Adrenal gland (tissue), 12 donors: ENCODE measurements around the gene NBAS. TPM values are rescaled to one million over a fixed set of nuclear protein-coding genes. Genes with fewer than 3 reads are reported as not detected.

ENCODE experiments used
- DNase-seq, 7 donors: peaks; one replicate each; pipeline ENCODE4 v3.0.0-alpha.2; 2019 to 2020
- H3K27ac ChIP-seq, 5 donors: fragments of 200-600 bp; sonication (generic) in 4 of 5; 1 replicate in 3 of 5; 2 replicates in 2 of 5; pipeline versions ENCODE4 v1.5.1 to v1.8.0; 2016 to 2020; ENCODE audit warnings: mild to moderate bottlenecking in 1 of 5
- H3K27me3 ChIP-seq: fragments of 200-600 bp; 2 replicates; pipeline ENCODE4 v1.8.0; 2021
- H3K36me3 ChIP-seq, 2 donors: fragments of 200-600 bp; replicated peaks in 1 of 2; 1 replicate in 1 of 2; 2 replicates in 1 of 2; pipeline versions ENCODE4 v1.5.1 to v1.8.0; 2018 to 2022
- H3K4me1 ChIP-seq, 2 donors: fragments of 200-600 bp; replicated peaks in 1 of 2; 1 replicate in 1 of 2; 2 replicates in 1 of 2; pipeline versions ENCODE4 v1.5.1 to v1.8.0; 2018 to 2021
- H3K4me3 ChIP-seq, 4 donors: fragments of 200-600 bp; sonication (generic) in 3 of 4; one replicate each; pipeline ENCODE4 v1.5.1; 2016 to 2018
- H3K9me3 ChIP-seq, 3 donors: fragments of 200-600 bp; sonication (generic) in 1 of 3; replicated peaks in 1 of 3; 1 replicate in 2 of 3; 2 replicates in 1 of 3; pipeline versions ENCODE4 v1.5.1 to v1.8.0; 2016 to 2021
- POLR2A ChIP-seq, 2 donors: fragments of 450-650 bp; IDR thresholded peaks; one replicate each; pipeline ENCODE4 v1.6.1; 2017; ENCODE audit warnings: antibody characterized with exemption in 2 of 2, mild to moderate bottlenecking in 2 of 2, moderate library complexity in 1 of 2
- WGBS, 4 donors: extraction: QIAGEN DNeasy Blood & Tissue Kit in 2 of 4; methylation state at CpG; one replicate each; pipeline versions ENCODE4 v1.1.5 to v1.1.7; 2013 to 2017; 5-methylcytosine and 5-hydroxymethylcytosine counted together
- intact Hi-C, 2 donors: fragments of 100-400 bp; cut with DNase I; formaldehyde crosslinking; loops; one replicate each; pipeline versions ENCODE4 v1.14.1 to v1.15.0; 2022 to 2023
- polyA plus RNA-seq, 3 donors: library from polyadenylated mRNA; stranded (reverse); fragments of 200-250 nt in 2 of 3; fragments of 350-450 nt in 1 of 3; fragmentation: Illumina TruSeq in 1 of 3; extraction: RNeasy Lipid Tissue Mini Kit (QIAGEN cat#74804) in 1 of 3; gene quantifications; one replicate each; pipeline ENCODE4 v1.2.3, GENCODE V29; 2013 to 2014
- total RNA-seq, 9 donors: library from RNA; depleted of rRNA in 4 of 9; stranded (reverse); fragments of >200 nt in 4 of 9; fragments of 120-200 nt in 1 of 9; fragmentation: NEBNext Ultra II Directional in 1 of 9; extraction: Animal tissue kit (Norgen Biotek cat#: 25700) in 1 of 9; gene quantifications; one replicate each; pipeline versions ENCODE4 v1.1.0 to v1.2.4, GENCODE V29; 2013 to 2023
- TF ChIP-seq, protein P1 (sequence below), 6 experiments: fragments of 450-650 bp in 4 of 6; fragments of 200-600 bp in 2 of 6; sonication (generic) in 1 of 6; IDR thresholded peaks; 1 replicate in 5 of 6; 2 replicates in 1 of 6; pipeline versions ENCODE4 v1.5.1 to v1.8.0; 2016 to 2021; ENCODE audit warnings: antibody characterized with exemption in 6 of 6, mild to moderate bottlenecking in 2 of 6, moderate library complexity in 1 of 6
- donor health status: healthy with polysubstance abuse.
- donor health status: Bipolar disorder and iron deficiency.
- donor health status: DM: yes; HTN: yes; CAD: no.
- donor health status: DM: no; HTN: no; CAD: no.
- donor health status: DM: no; HTN: no; CAD: no.
- donor health status: DM: yes; HTN: yes; CAD: no.

Gene NBAS
- total and polyA plus RNA-seq, 12 donors = 22.0 to 62.4 (median 46.2) TPM

DNA sequence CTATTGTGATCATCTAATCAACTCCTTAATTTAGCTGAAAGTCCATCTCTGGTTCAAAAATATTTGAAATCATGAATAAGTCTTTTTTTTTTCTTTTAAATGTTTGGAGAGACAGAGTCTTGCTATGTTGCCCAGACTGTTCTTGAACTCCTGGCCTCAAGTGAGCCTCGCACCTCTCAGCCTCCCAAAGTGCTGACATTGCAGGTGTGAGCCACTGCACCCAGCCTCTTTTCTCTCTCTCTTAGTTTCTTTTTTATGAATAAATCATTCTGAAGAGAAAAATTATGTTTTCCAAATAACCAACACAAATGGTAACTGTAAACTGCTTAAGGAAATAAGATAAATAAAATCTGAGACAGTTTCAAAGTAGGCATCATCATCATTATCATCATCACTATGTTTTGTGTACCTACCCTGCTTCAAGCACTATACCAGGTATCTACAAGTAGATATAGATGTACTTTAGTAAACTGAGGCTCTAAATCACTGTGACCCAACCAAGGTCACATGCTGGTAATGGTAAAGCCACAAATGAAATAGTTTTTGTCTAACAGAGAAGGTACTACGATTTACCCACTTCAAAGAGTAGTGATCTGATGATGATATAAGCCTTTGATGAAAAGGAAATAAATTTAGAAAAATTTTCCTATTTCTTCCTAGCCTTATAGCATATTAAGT lies 5.0 kb upstream of the NBAS start:
- Histone ChIP-seq H3K4me3 (no peak overlapping the region), H3K9me3 (no peaks in the 10 kb centered on the region), H3K36me3 (no peaks in the 10 kb centered on the region), H3K4me1 (peaks cover 0 to 7% of the 10 kb centered on the region in 2 donors), H3K27me3 (no peaks in the 10 kb centered on the region), H3K27ac (no peak overlapping the region)
- no peak for DNase-seq
- TF ChIP-seq, protein P1, sequence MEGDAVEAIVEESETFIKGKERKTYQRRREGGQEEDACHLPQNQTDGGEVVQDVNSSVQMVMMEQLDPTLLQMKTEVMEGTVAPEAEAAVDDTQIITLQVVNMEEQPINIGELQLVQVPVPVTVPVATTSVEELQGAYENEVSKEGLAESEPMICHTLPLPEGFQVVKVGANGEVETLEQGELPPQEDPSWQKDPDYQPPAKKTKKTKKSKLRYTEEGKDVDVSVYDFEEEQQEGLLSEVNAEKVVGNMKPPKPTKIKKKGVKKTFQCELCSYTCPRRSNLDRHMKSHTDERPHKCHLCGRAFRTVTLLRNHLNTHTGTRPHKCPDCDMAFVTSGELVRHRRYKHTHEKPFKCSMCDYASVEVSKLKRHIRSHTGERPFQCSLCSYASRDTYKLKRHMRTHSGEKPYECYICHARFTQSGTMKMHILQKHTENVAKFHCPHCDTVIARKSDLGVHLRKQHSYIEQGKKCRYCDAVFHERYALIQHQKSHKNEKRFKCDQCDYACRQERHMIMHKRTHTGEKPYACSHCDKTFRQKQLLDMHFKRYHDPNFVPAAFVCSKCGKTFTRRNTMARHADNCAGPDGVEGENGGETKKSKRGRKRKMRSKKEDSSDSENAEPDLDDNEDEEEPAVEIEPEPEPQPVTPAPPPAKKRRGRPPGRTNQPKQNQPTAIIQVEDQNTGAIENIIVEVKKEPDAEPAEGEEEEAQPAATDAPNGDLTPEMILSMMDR (IDR thresholded peaks at IDR 0.05) = no peak
- no peak for TF ChIP-seq POLR2A (IDR thresholded peaks at IDR 0.05)
- intact Hi-C loops = no loop called here
- WGBS, 4 donors = 30 to 39% (median 37%) methylated on average over 2 of the region's 2 CpGs

DNA sequence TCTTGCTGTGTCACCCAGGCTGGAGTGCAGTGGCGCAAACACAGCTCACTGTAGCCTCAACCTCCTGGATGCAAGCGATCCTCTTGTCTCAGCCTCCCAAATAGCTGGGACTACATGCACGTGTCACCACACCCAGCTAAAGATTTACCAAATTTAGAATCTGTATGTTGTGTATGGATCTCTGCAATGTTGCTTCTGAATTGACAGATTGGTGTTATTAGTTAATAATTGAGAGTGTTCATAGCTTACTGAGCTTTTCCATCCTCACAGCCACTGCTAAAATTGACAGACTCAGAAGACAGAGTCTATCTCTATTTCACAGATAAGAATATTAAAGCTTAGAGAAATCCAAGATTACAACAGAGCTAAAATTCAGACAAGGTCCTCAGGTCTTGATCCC lies 4.3 kb upstream of the NBAS start:
- H3K4me1 ChIP-seq = peaks cover under 1 to 7% of the 10 kb centered on the region in 2 donors
- no peaks in the 10 kb centered on the region for H3K36me3 ChIP-seq
- DNase-seq = no peak
- no peak overlapping the region for H3K4me3 ChIP-seq
- intact Hi-C loops = no loop called here
- TF ChIP-seq, protein P1 (IDR thresholded peaks at IDR 0.05) = no peak
- TF ChIP-seq POLR2A (IDR thresholded peaks at IDR 0.05) = no peak
- no peaks in the 10 kb centered on the region for H3K27me3 ChIP-seq
- no peaks in the 10 kb centered on the region for H3K9me3 ChIP-seq
- H3K27ac ChIP-seq = no peak overlapping the region
- WGBS, 4 donors = 76 to 82% (median 80%) methylated on average over 3 of the region's 3 CpGs

DNA sequence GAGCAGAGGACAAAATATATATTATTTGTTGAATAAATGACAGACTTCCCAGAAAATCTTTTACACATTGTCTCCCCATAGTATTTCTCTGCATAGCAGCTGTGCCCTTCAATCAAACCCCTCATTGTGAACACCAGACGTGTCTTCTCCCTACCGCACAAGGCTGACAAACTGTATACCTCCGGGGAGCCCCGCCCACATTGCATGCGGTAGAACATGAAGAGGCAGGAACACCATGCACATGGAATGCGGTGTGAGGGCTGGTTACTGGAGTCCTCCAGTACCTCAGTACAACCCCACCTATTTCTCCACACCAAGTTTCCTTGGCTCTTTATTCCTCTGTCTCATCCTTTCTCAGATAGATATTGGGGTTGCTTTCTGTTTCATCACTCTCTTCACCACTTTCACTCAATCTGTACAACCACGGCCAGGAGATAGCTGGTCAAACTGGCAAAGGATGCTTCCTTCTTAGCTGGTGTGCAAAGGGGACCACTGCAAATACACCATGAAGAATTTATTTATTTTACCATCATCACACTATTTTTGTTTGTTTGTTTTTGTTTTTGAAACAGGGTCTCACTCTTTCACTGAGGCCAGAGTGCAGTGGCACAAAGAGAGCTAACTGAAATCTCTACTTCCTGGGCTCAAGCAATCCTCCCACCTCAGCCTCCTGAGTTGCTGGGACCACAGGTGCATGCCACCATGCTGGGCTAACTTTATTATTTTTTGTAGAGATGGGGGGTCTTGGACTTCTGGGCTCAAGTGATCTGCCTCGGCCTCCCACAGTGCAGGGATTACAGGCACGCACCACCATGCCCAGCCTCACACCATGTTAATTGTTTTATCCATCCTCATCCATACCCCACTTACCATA lies 2.3 kb upstream of the NBAS start:
- H3K4me1 ChIP-seq = peaks cover 18 to 19% of the 10 kb centered on the region in 2 donors
- H3K4me3 ChIP-seq = no peak overlapping the region
- intact Hi-C loops = no loop called here
- 82 to 90% (median 87%) methylated on average over 9 of the region's 9 CpGs for WGBS, 4 donors
- no peaks in the 10 kb centered on the region for H3K9me3 ChIP-seq
- TF ChIP-seq POLR2A (IDR thresholded peaks at IDR 0.05) = no peak
- TF ChIP-seq, protein P1 (IDR thresholded peaks at IDR 0.05) = no peak
- H3K36me3 ChIP-seq = no peaks in the 10 kb centered on the region
- no peaks in the 10 kb centered on the region for H3K27me3 ChIP-seq
- H3K27ac ChIP-seq = no peak overlapping the region
- no peak for DNase-seq

DNA sequence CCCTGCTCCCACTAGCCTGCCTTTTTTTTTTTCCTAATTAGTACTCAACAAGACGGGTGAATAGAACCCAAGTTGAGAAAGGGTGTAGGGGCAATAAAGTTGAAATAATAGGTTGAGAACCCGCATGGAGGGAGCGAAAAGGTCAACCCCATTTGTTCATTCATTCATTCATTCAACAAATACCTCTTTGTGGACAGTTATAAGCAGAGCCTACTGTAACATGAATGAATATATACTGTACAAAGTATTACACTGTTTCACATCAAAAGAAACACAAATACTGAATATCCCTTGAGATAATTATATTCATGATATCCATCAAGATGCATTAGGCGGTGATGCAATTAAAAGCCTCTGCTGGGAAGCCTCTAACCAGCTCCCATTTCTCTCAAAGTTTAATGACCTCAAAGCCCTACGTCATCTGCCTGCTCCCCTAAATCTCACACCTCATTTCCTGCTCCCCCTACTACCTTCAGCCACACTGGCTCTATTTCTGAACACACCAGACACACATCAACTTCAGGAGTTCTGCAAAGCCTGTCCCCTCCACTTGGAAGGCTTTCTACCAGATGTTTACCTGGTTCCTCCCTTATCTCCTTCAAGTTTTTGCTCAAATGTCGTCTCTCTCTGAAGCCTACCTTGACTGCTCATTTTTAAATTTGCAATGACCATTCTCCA lies 1.4 kb upstream of the NBAS start:
- no peak overlapping the region for H3K27ac ChIP-seq

More for the DNA sequence above, 1.4 kb upstream of the NBAS start:
- Histone ChIP-seq H3K9me3 (no peaks in the 10 kb centered on the region), H3K36me3 (no peaks in the 10 kb centered on the region), H3K4me3 (no peak overlapping the region), H3K4me1 (peaks cover 18 to 28% of the 10 kb centered on the region in 2 donors), H3K27me3 (no peaks in the 10 kb centered on the region)
- WGBS, 4 donors = 68 to 75% (median 71%) methylated on average over 6 of the region's 6 CpGs
- DNase-seq = no peak
- intact Hi-C loops = no loop called here
- TF ChIP-seq, protein P1 (IDR thresholded peaks at IDR 0.05) = no peak
- TF ChIP-seq POLR2A (IDR thresholded peaks at IDR 0.05) = no peak
